Stimulated activated CD8-positive, alpha-beta memory T cell treated with anti-CD3 and anti-CD28 coated beads, Interleukin-2, amount 100 ng/mL, for 1 hour (primary cell): ENCODE data around the gene C16orf87.
"Not testable (repeated sequence)": the region's sequence is repeated elsewhere in the genome, so short reads cannot be mapped to it uniquely, and the experiment has no call there.

Experiments used
- DNase-seq, 2 donors: peaks; one replicate each; pipeline ENCODE4 v3.0.0-alpha.2; 2020; ENCODE audit warnings: low read depth in 2 of 2

C16orf87 gene

GRCh38 chr16:46830902-46831647, at the start of gene C16orf87:
TSS of gene C16orf87 (minus strand) at chr16:46831180. CDS start at chr16:46831149, 31 bp downstream.
- DNase-seq = peak; percentile 74 to 85

- DNase-seq = no peak
Observed at GRCh38 chr16:46875243-46875642, 44.3 kb upstream of the C16orf87 start.

DNA sequence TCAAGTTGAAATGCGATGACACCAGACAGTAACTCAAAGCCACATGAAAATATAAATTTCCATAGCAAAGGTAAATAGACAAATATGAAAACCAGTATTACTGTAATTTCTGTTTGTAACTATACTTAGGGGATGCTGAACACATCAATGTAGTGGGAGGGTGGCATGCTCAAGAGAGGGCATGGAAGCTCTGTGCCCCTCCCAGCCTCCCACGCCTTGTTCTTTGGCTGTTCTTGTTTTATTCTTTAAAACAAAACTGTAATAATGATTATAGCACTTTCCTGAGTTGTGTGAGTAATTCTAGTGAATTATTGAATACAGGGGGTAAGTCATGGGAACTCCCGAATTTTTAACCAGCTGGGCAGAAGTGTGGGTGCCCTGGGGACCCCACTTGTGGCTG, 42.2 kb upstream of the C16orf87 start:
- DNase-seq = no peak

DNA sequence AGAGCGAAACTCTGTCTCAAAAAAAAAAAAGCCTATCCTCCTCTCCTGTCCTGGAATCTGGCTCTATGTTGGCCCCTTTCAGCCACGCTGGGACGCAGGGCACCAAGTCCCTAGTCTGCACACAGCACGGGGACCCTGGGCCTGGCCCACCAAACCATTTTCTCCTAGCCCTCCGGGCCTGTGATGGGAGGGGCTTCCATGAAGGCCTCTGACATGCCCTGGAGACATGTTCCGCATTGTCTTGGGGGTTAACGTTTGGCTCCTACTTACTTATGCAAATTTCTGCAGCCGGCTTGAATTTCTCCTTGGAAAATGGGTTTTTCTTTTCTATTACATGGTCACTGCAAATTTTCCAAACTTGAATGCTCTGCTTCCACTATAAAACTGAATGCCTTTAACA, 40.6 kb upstream of the C16orf87 start:
- DNase-seq = no peak

GRCh38 chr16:46868891-46869290, 37.9 kb upstream of the C16orf87 start:
- not testable (repeated sequence) for DNase-seq

- DNase-seq = not testable (repeated sequence)
Observed at GRCh38 chr16:46867486-46867885, 36.5 kb upstream of the C16orf87 start.

- no peak for DNase-seq
Observed at GRCh38 chr16:46866286-46866685, 35.3 kb upstream of the C16orf87 start.

DNA sequence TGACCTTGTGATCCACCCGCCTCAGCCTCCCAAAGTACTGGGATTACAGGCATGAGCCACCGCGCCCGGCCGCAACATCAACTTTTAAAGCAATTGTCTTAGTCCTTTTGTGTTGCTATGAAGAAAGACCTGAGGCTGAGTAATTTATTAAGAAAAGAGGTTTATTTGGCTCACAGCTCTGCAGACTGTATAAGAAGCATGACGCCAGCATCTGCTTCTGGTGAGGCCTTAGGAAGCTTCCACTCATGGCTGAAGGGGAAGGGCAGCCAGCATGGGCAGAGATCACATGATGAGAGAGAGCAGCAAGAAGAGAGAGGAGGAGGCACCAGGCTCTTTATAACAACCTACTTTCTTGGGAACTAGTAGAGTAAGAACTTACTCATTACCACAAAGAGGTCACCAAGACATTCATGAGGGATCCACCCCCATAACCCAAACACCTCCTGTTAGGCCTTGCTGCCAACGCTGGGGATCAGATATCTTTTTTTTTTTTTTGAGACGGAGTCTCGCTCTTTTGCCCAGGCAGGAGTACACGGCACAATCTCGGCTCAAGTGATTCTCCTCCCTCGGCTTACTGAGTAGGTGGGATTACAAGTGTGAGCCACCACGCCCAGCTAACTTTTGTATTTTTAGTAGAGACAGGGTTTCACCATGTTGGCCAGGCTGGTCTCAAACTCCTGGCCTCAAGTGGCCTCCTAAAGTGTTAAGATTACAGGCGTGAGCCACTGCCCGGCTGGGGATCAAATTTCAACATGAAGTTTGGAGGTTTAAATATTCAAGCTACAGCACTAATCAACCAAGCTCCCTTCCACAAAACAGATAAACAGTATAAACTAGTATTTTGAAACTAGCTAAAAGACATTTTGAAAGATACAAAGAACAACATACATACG, 31.8 kb upstream of the C16orf87 start:
- no peak for DNase-seq

- no peak for DNase-seq
Observed at GRCh38 chr16:46859719-46860152, 28.8 kb upstream of the C16orf87 start.

DNA sequence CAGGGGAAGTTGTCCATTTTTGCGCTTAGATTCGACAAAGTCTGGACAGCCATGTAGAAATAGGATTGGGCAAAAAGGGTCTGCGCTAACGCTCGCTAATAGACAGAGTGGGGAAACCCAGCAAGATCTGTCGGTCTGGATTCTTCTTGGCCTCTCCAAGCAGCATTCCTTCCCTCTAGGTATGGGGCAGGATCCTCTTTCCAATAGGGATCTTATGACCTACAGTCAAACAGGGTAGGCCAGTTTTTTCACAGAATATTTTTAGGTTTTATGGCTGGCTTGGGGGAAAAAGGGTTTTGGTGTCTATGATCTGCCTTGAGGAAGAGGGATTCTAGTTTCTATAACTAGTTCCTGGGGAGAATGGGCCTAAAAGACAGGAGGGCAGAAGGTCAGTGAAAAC, 27.2 kb upstream of the C16orf87 start:
- DNase-seq = no peak

DNA sequence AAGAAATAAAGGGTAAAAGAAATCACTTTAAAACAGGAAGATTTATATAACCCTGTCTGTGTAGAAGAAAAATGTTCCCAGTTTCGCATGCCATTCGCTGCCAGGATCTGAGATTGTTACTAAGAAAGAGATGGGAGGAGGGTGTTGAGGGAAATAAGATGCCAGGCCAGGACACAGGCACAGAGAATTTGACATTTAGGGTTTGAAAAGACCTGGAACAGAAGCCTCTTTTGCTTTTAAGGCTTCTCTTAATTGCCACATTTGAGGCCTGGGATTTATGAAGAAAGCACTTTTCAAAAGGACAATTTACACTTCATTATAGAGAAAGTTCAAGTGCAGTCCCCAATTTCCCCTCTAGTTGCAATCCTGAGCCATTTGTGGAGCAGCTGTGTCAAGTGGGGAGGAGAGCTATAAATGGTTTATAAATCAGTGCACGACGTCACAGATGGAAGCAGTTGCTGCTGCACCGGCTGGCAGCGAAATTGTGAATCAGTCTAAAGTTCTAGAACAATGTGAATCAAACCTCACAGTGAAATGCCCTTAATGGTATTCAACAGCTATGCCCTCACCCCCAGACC, 26.5 kb upstream of the C16orf87 start:
- DNase-seq = no peak

DNA sequence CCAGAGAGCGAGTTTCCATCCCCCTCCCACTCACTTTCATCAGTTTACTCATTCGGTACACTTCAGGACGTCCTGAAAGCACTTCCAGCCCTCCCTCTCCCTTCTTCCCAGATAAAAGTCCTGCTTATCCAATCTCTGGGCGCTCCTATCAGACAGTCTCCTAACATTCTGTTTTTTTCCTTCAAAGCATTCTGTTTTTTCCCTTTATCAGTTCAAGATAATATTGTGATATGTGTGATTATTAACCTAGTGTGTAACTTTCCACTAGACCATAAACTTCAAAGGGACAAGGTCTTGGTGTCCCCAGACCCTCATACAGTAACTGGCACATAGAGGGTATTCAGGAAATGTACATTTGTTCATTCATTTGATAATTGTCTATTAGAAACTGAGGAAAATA, 24.4 kb upstream of the C16orf87 start:
- DNase-seq = no peak

GRCh38 chr16:46854846-46855245, 23.9 kb upstream of the C16orf87 start:
- DNase-seq = no peak

DNA sequence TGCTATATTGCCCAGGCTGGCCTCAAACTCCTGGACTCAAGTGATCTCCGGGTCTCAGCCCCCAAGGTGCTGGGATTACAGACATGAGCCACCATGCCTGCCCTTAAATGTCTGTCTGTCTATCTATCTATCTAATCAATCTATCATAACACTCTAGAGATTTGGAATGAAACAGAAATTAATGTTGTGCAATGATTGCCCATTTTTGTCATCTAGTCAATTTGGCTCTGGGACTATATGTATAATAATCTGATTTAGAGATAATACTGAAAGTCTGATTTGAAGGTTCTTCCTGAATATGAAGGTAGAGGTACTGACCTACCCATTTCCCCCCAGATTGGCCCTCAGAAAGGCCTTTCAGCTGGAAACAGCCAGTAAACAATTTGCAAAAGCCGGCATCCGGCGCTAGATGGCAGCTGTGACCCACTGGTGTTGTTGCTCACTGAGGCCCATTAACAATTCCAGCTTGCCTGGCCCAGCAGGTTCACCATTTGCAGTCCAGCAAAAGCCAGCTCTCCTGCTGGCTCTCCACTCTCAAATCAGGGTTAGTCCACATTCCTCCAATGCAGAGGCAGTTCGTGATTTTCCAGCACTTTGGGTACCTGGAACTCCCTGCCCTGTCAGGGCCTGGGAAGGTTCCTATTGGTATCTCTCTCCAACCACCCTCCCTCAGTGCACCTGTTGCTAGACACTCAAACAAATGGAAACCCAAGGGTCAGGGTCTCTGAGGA, 22.9 kb upstream of the C16orf87 start:
- DNase-seq = peak; percentile 15 to 20

DNA sequence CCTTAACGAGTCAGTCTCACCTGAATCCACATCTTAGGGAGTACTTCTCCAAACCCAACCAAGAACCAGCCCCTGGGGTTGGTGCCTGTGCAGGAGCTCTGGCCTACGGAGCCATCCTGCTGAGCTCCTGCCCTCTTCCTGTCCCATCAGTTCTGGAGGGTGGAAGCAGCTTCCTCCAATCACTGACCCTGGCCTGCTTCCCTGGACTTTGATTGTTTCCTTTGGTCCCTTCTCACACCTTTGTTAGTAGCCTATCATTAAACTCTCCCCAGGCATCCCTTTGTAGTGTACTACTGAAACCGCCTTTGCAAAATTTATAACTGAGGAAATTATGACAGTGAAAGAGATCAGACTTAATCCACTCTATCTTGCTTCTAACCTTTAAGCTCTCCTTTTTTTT, 21.1 kb upstream of the C16orf87 start:
- DNase-seq = no peak

DNA sequence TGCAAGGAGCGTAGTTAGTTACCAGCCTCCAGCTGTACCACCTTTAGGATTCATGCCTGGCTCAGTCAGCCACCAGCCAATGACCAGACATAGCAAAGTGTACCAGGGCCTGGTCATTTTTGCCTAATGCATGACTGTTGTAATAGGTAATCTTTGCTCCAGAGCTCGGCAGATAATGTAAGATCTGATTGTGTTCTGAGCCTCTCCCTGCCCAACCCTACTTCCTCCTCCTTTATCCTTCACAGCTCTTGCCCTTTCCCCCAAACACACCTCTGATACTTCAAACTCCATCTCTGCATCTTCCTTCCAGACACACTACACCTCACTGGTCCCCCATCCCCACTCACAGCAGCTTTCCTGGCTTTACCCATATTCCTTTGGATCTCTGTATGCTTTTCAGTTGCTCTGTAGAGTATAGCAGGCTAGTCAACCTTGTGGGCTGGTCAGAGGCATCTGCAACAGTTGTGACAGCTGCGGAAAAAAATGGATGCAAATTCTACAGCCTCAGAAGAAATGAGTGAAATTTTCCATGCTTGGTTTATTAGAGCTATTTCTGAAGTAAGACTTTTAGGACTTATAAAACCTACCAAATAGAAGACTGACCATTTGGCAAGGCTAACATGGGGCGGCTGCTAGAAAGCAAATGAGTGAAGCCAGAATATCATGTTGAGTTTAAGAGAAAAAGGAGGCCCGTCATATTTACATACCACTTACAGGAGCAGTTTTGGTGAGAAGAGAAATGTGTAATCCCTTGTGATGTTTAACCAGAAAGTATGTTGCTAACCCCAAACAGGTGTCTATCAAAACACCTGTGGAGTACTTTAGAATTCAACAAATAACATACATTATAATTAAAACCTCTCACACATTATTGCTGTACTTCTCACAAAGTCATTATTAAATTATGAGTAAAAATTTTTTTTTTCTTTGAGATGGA, 19.9 kb upstream of the C16orf87 start:
- DNase-seq = no peak

DNA sequence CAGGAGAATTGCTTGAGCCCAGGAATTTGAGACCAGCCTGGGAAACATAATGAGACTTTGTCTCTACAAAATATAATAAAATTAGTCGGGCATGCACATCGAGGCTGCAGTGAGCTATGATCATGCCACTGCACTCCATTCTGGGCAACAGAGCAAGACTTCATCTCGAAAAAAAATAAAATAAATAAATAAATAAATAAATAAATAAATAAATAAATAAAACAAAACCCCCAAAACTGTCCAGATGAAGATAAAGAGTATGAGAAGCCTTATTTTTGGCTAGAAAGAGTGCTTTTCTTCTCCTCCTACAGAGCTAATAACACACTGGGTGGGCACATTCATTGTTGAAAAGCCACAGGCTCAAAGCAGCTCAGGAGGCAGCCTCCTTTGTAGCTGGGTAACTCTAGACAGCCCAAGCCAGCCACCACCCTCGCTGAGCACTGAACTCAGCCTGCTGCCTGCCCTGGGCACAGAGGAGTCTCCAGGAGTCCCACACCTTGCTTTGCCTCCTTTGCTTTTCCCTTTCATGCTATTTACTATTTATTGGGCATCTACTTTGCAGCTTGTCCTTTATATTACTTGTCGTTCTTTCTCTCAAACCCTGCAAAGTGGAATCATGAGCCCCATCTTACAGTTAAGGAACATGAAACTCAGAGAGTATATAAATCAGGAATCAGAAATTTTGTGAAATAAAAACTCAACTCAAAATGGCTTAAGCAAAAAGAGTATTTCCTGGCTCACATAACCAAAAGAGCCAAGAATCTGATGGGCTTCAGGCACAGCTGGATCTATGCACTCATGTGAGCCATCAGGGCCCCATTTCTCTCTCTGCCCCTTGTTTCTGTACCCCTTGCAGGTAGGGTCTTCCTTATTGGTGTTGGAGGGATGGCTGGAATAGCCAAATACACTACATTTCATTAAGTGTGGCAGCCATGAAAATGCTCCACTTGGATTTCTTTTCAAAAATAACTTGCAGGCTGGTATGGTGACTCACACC, 18.1 kb upstream of the C16orf87 start:
- no peak for DNase-seq

DNA sequence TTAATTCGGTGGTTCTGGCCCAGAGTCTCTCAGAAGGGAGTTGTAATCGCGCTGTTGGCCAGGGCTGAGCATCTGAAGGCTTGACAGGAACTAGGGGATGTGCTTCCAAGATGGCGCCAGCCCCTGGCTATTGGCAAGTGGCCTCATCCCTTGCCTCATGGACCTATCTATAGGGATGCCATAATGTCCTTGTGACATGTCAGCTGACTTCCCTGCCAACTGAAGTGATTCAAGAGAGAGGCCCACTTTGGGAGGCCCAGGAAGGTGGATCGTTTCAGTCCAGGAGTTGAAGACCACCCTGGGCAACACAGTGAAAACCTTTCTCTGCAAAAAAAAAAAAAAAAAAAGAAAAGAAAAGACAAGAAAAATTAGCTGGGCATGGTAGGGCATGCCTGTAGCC, 15.0 kb upstream of the C16orf87 start:
- no peak for DNase-seq

- no peak for DNase-seq
Observed at GRCh38 chr16:46844771-46845170, 13.8 kb upstream of the C16orf87 start.
